HepG2 (cell line): ENCODE data around the gene C16orf78. TPM values are rescaled to one million over a fixed set of nuclear protein-coding genes. Genes with fewer than 3 reads are reported as not detected.
A peak's percentile ranks its signal among the peaks of the same experiment; 100 is the strongest.

Source experiments
- AHR ChIP-seq: IDR thresholded peaks from 2 replicates; pipeline ENCODE4 v1.6.1; 2018; ENCODE audit warnings: missing genetic modification reagents, missing compliant biosample characterization
- ATF7 ChIP-seq, 2 experiments: fragments of 450-650 bp in 1 of 2; sonication (generic) in 1 of 2; formaldehyde crosslinking in 1 of 2; IDR thresholded peaks; 2 replicates each; pipeline versions ENCODE4 v1.4.0 to v1.6.1; 2016 to 2020; ENCODE audit warnings: antibody characterized with exemption in 1 of 2, mild to moderate bottlenecking in 1 of 2, missing genetic modification reagents in 1 of 2
- BORCS8-MEF2B ChIP-seq: sonication (generic); formaldehyde crosslinking; IDR thresholded peaks from 2 replicates; pipeline ENCODE4 v1.8.0; 2022; ENCODE audit warnings: mild to moderate bottlenecking, missing genetic modification reagents
- DPF2 ChIP-seq: sonication (generic); formaldehyde crosslinking; IDR thresholded peaks from 2 replicates; pipeline ENCODE4 v1.4.0; 2020; ENCODE audit warnings: mild to moderate bottlenecking, low read depth, missing genetic modification reagents, borderline replicate concordance
- FOXJ3 ChIP-seq: sonication (generic); formaldehyde crosslinking; IDR thresholded peaks from 2 replicates; pipeline ENCODE4 v1.4.0; 2020; ENCODE audit warnings: missing genetic modification reagents, mild to moderate bottlenecking, borderline replicate concordance
- HNF4A ChIP-seq: sonication (generic); formaldehyde crosslinking; IDR thresholded peaks from 2 replicates; pipeline ENCODE4 v1.4.0; 2020; ENCODE audit warnings: missing genetic modification reagents
- HOXA9 ChIP-seq: sonication (generic); formaldehyde crosslinking; IDR thresholded peaks from 2 replicates; pipeline ENCODE4 v1.8.1; 2022; ENCODE audit warnings: missing genetic modification reagents, mild to moderate bottlenecking, moderate library complexity, borderline replicate concordance
- MIER2 ChIP-seq: IDR thresholded peaks from 2 replicates; pipeline ENCODE4 v1.6.1; 2016; ENCODE audit warnings: missing biosample characterization, missing genetic modification reagents
- PAXIP1 ChIP-seq: sonication (generic); formaldehyde crosslinking; conservative IDR thresholded peaks from 2 replicates; pipeline ENCODE4 v1.4.0; 2020; ENCODE audit warnings: mild to moderate bottlenecking, missing genetic modification reagents, moderate library complexity
- ZBED4 ChIP-seq: sonication (generic); formaldehyde crosslinking; IDR thresholded peaks from 2 replicates; pipeline ENCODE4 v1.4.0; 2020; ENCODE audit warnings: missing genetic modification reagents, borderline replicate concordance
- ZFY ChIP-seq: sonication (generic); formaldehyde crosslinking; IDR thresholded peaks from 2 replicates; pipeline ENCODE4 v1.4.0; 2020; ENCODE audit warnings: missing genetic modification reagents
- ZMYM3 ChIP-seq: sonication (generic); formaldehyde crosslinking; IDR thresholded peaks from 2 replicates; pipeline ENCODE4 v1.5.1; 2020; ENCODE audit warnings: mild to moderate bottlenecking, missing genetic modification reagents
- ZNF7 ChIP-seq: IDR thresholded peaks from 2 replicates; pipeline ENCODE4 v1.6.1; 2016; ENCODE audit warnings: missing biosample characterization, missing genetic modification reagents
- ZNF784 ChIP-seq: sonication (generic); formaldehyde crosslinking; IDR thresholded peaks from 2 replicates; pipeline ENCODE4 v1.5.1; 2020; ENCODE audit warnings: missing genetic modification reagents, mild to moderate bottlenecking, borderline replicate concordance
- polyA plus RNA-seq, 8 experiments: library from polyadenylated mRNA; depleted of rRNA in 3 of 8; stranded (reverse) in 7 of 8; unstranded in 1 of 8; fragments of >200 nt; fragmentation: Illumina TruSeq in 4 of 8; extraction: Trizol in 4 of 8; gene quantifications; 2 replicates each; pipeline versions ENCODE4 v1.2.1 to v1.2.3, GENCODE V29; 2011 to 2016; ENCODE audit warnings: low read depth in 4 of 8, missing spikeins in 1 of 8, mixed read lengths in 1 of 8; ENCODE audit not compliant: insufficient read depth in 1 of 8
- total RNA-seq, 5 experiments: library from RNA; depleted of rRNA; stranded (reverse); fragments of >200 nt; fragmentation: Illumina TruSeq; extraction: Trizol; gene quantifications; 2 replicates each; pipeline ENCODE4 v1.2.3, GENCODE V29; 2016; ENCODE audit warnings: low read depth in 1 of 5
- TF ChIP-seq, protein P1 (sequence below): sonication (generic); formaldehyde crosslinking; IDR thresholded peaks from 2 replicates; pipeline ENCODE4 v1.8.0; 2022; ENCODE audit warnings: mild to moderate bottlenecking, missing genetic modification reagents, moderate library complexity

Gene C16orf78
- total and polyA plus RNA-seq, 2 of the 13 experiments (the other 11 are each of a cell fraction or from before 2014, with no cell fraction given), result not detected

- TF ChIP-seq HOXA9 (no peak), HNF4A (CRISPR knock-in tag) (peak; percentile 64), ZBED4 (CRISPR knock-in tag) (peak; percentile 57; the same call in 1 of the 2 replicates), PAXIP1 (CRISPR knock-in tag) (peak; percentile 59), ATF7 (IDR thresholded peaks at IDR 0.05) (no peak), ATF7 (CRISPR knock-in tag; IDR thresholded peaks at IDR 0.05) (no peak), ZMYM3 (CRISPR knock-in tag) (no peak), BORCS8-MEF2B (CRISPR knock-in tag) (0 out of 2 replicates have a peak, but pooled peaks have one; percentile 21), MIER2 (CRISPR knock-in tag) (no peak), FOXJ3 (0 out of 2 replicates have a peak, but pooled peaks have one; percentile 17), DPF2 (CRISPR knock-in tag) (no peak), ZNF784 (CRISPR knock-in tag) (no peak), AHR (no peak), ZFY (CRISPR knock-in tag) (peak; percentile 43), ZNF7 (CRISPR knock-in tag) (no peak)
- TF ChIP-seq, protein P1, sequence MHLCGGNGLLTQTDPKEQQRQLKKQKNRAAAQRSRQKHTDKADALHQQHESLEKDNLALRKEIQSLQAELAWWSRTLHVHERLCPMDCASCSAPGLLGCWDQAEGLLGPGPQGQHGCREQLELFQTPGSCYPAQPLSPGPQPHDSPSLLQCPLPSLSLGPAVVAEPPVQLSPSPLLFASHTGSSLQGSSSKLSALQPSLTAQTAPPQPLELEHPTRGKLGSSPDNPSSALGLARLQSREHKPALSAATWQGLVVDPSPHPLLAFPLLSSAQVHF (CRISPR knock-in tag), result no peak
Measured at GRCh38 chr16:49415083-49415482, 41.5 kb downstream of the C16orf78 start (continued).
